Fibroblast of skin of scalp (primary cell): Measurements from ENCODE around the gene MGAT5B.

Experiments
- DNase-seq: peaks from one replicate; pipeline ENCODE4 v3.0.0-alpha.2; 2013

The MGAT5B gene

GRCh38 chr17:76880268-76880667, 12.1 kb downstream of the MGAT5B start:
- DNase-seq, result no peak

- DNase-seq, result no peak
Measured at GRCh38 chr17:76880971-76881370, 12.8 kb downstream of the MGAT5B start.

- no peak for DNase-seq
Measured at GRCh38 chr17:76881408-76881807, 13.2 kb downstream of the MGAT5B start.

- DNase-seq, result no peak
Measured at GRCh38 chr17:76881966-76882365, 13.8 kb downstream of the MGAT5B start.

GRCh38 chr17:76883744-76884525, 15.7 kb downstream of the MGAT5B start:
- DNase-seq, result no peak

- no peak for DNase-seq
Measured at GRCh38 chr17:76884995-76885893, 17.0 kb downstream of the MGAT5B start.

GRCh38 chr17:76885894-76886290, 17.7 kb downstream of the MGAT5B start:
- DNase-seq, result no peak

- no peak for DNase-seq
Measured at GRCh38 chr17:76886395-76886794, 18.2 kb downstream of the MGAT5B start.

- no peak for DNase-seq
Measured at GRCh38 chr17:76887802-76888201, 19.6 kb downstream of the MGAT5B start.

- DNase-seq, result no peak
Measured at GRCh38 chr17:76888661-76889060, 20.5 kb downstream of the MGAT5B start.

- no peak for DNase-seq
Measured at GRCh38 chr17:76889323-76889722, 21.1 kb downstream of the MGAT5B start.

GRCh38 chr17:76892329-76892728, 24.1 kb downstream of the MGAT5B start:
- no peak for DNase-seq

GRCh38 chr17:76893623-76894334, 25.6 kb downstream of the MGAT5B start:
- DNase-seq, result no peak

- no peak for DNase-seq
Measured at GRCh38 chr17:76894842-76895241, 26.6 kb downstream of the MGAT5B start.

GRCh38 chr17:76897023-76897422, 28.8 kb downstream of the MGAT5B start:
- DNase-seq, result no peak

GRCh38 chr17:76899414-76899813, 31.2 kb downstream of the MGAT5B start:
- DNase-seq, result no peak

- DNase-seq, result no peak
Measured at GRCh38 chr17:76900723-76901122, 32.5 kb downstream of the MGAT5B start.

GRCh38 chr17:76901542-76902197, 33.5 kb downstream of the MGAT5B start:
- no peak for DNase-seq

- DNase-seq, result no peak
Measured at GRCh38 chr17:76902476-76902875, 34.3 kb downstream of the MGAT5B start.

GRCh38 chr17:76903631-76904030, 35.4 kb downstream of the MGAT5B start:
- DNase-seq, result no peak

- DNase-seq, result no peak
Measured at GRCh38 chr17:76904116-76904515, 35.9 kb downstream of the MGAT5B start.

GRCh38 chr17:76905036-76905435, 36.8 kb downstream of the MGAT5B start:
- no peak for DNase-seq

- no peak for DNase-seq
Measured at GRCh38 chr17:76905836-76906235, 37.6 kb downstream of the MGAT5B start.
